Stomach (tissue), 4 donors: Measurements from ENCODE around the gene OGFR.

Source experiments
- CTCF ChIP-seq, 7 experiments: fragments of 450-650 bp in 4 of 7; fragments of 200-600 bp in 3 of 7; sonication (generic) in 3 of 7; IDR thresholded peaks; one replicate each; pipeline ENCODE4 v1.5.1; 2016 to 2019; ENCODE audit warnings: antibody characterized with exemption in 7 of 7, control low read depth in 2 of 7, mild to moderate bottlenecking in 1 of 7
- POLR2A ChIP-seq, 4 donors: fragments of 450-650 bp; IDR thresholded peaks; one replicate each; pipeline ENCODE4 v1.6.1; 2016; ENCODE audit warnings: antibody characterized with exemption in 4 of 4, control low read depth in 2 of 4, mild to moderate bottlenecking in 1 of 4, moderate library complexity in 1 of 4
- POLR2AphosphoS5 ChIP-seq, 3 donors: sonication (generic); formaldehyde crosslinking; IDR thresholded peaks; one replicate each; pipeline ENCODE4 v1.6.1; 2016; ENCODE audit warnings: antibody characterized with exemption in 3 of 3

DNA sequence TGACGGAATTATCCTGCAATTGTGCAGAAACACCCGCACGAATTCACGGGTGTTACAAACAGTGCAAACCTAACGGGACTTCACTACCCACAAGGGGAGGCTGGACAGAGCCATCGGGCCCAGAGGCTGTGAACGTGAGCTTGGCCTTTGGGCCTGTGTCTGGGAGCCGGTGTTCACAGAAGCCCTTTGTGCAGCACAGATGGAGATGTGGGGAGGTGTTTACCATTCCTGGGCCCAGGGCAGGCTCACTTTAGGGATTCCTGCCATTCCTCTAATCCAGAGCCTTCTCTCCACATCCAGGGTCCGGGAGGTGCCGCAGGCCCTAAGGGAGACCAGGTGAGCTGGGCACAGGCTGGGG lies 27.2 kb downstream of the OGFR start:
- no peak for TF ChIP-seq POLR2AphosphoS5 (IDR thresholded peaks at IDR 0.05)
- TF ChIP-seq CTCF (IDR thresholded peaks at IDR 0.05), result no peak
- TF ChIP-seq POLR2A (IDR thresholded peaks at IDR 0.05), result no peak
